ENCODE data around the gene LY86. TPM values are rescaled to one million over a fixed set of nuclear protein-coding genes. Genes with fewer than 3 reads are reported as not detected.

The LY86 gene
- total RNA-seq, 1 experiment from 2014 or later = not detected

DNA sequence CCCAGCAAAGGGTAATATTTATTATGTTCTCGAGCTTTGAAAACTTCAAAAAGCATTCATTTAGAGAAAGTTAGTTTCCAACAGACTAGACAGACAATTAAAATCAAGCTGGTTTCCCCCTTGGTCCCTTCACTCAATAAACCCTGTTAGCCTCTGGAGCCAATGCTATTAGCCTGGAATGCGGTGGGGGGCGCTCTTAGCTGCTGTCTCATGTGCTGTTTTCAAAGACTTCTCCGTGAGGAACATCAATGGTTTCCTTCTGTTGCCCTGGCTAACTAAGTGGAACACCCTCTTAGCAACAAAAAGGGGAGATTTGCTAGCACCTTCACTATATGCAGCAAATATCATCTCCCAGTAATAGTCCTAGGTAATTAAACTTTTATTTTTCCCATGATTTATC is 86.4 kb downstream of the LY86 start:
- peaks cover 4% of the 10 kb centered on the region; the same call in 1 of the 2 replicates for H3K4me1 ChIP-seq (ENCODE audit: insufficient read depth, low read length)
- no peaks in the 10 kb centered on the region; a peak in 1 of 7 replicates for H3K36me3 Mint-ChIP-seq (ENCODE audit: insufficient read depth in 1 of 3, low read depth in 3 of 3)
- no peak overlapping the region for H2BK5ac ChIP-seq (ENCODE audit: insufficient read length, low read length)
- H3K27ac Mint-ChIP-seq = no peak overlapping the region
- H4K8ac ChIP-seq (replicated peaks; ENCODE audit: insufficient read length, low read depth, low read length) = no peak overlapping the region
- no peak overlapping the region for H4K5ac ChIP-seq (ENCODE audit: insufficient read length, low read depth, low read length)
- H3K23me2 ChIP-seq (ENCODE audit: insufficient read length, low read depth, low read length, poor library complexity, severe bottlenecking) = no peaks in the 10 kb centered on the region
- no peak overlapping the region for H3K4me3 Mint-ChIP-seq
- no CpG with 5 or more reads among the region's 4 CpGs for WGBS (ENCODE audit: extremely low coverage, insufficient read length, low lambda C conversion rate)
- no peaks in the 10 kb centered on the region for H3K79me2 ChIP-seq (ENCODE audit: insufficient read depth, low read length)
- H2AFZ ChIP-seq (ENCODE audit: low read length) = no peak overlapping the region
- H3T11ph ChIP-seq (ENCODE audit: low read length) = no peak overlapping the region
- H4K20me1 ChIP-seq (ENCODE audit: control insufficient read depth, insufficient read depth, insufficient read length) = no peaks in the 10 kb centered on the region
- no peak overlapping the region for H3K14ac ChIP-seq (ENCODE audit: insufficient read depth, low read length)
- H3K9ac ChIP-seq (ENCODE audit: extremely low read depth, insufficient read length, low read length) = no peak overlapping the region
- peaks cover 0 to 3% of the 10 kb centered on the region in 2 experiments; a peak in 2 of 5 replicates for H3K9me3 Mint-ChIP-seq
- no peaks in the 10 kb centered on the region for H3K79me1 ChIP-seq (ENCODE audit: insufficient read depth, low read depth, low read length, poor library complexity, severe bottlenecking)
- no peak overlapping the region for H3K18ac ChIP-seq (ENCODE audit: insufficient read length, low read depth, low read length)
- H3K9me3 ChIP-seq (ENCODE audit: control insufficient read depth, low read depth, low read length) = no peaks in the 10 kb centered on the region
- peak; percentile 68 for DNase-seq
- no peak overlapping the region for H3K23ac ChIP-seq (ENCODE audit: insufficient read length, low read depth, low read length)
- peak; percentile 84 for TF ChIP-seq CTCF (conservative IDR thresholded peaks at IDR 0.05)
- H2AK5ac ChIP-seq (ENCODE audit: insufficient read length, low read length) = no peak overlapping the region
- H3K4ac ChIP-seq (ENCODE audit: low read depth, low read length) = no peak overlapping the region
- peaks cover 24 to 26% of the 10 kb centered on the region in 2 experiments for H3K4me1 Mint-ChIP-seq
- H3K27me3 Mint-ChIP-seq (ENCODE audit: low read depth) = peaks cover 10% of the 10 kb centered on the region; the same call in 1 of the 2 replicates
- no peak overlapping the region for H3K56ac ChIP-seq (ENCODE audit: insufficient read length, low read depth, low read length)
- no peaks in the 10 kb centered on the region for H3K27me3 ChIP-seq (ENCODE audit: insufficient read depth, low read length)
- no peak overlapping the region for H4K91ac ChIP-seq (ENCODE audit: insufficient read length, low read depth, low read length)
- no peak overlapping the region for H3K4me2 ChIP-seq (ENCODE audit: insufficient read depth, insufficient read length, low read length)
- H2BK15ac ChIP-seq (ENCODE audit: low read depth, low read length) = no peak overlapping the region
- no peak overlapping the region for H2BK20ac ChIP-seq (ENCODE audit: low read depth, low read length, poor library complexity, severe bottlenecking)
- no peak overlapping the region for H2BK120ac ChIP-seq (ENCODE audit: low read depth, low read length, poor library complexity, severe bottlenecking)
- H3K27ac ChIP-seq (ENCODE audit: insufficient read length, low read depth, low read length) = no peak overlapping the region
- no peak overlapping the region for H2BK12ac ChIP-seq (ENCODE audit: insufficient read length, low read depth, low read length)

Data from H9 (cell line).